H9 (cell line): ENCODE measurements around the gene PTPA. TPM values are rescaled to one million over a fixed set of nuclear protein-coding genes. Genes with fewer than 3 reads are reported as not detected.

Source experiments
- DNase-seq: peaks from one replicate; pipeline ENCODE4 v3.0.0-alpha.2; 2017
- H2AFZ ChIP-seq: one replicate; pipeline ENCODE4 v1.6.1; 2013; ENCODE audit warnings: mild to moderate bottlenecking, low read length, control low read depth, moderate library complexity
- H2AK5ac ChIP-seq: 2 replicates; pipeline ENCODE4 v1.6.1; 2013; ENCODE audit warnings: low read length, control low read depth, mixed read lengths; ENCODE audit not compliant: insufficient read length
- H2BK120ac ChIP-seq: one replicate; pipeline ENCODE4 v1.6.1; 2013; ENCODE audit warnings: low read depth, mild to moderate bottlenecking, low read length, control low read depth, inconsistent platforms; ENCODE audit not compliant: poor library complexity, severe bottlenecking
- H2BK12ac ChIP-seq: 2 replicates; pipeline ENCODE4 v1.6.1; 2013; ENCODE audit warnings: low read length, control low read depth, mixed read lengths, low read depth; ENCODE audit not compliant: insufficient read length
- H2BK15ac ChIP-seq: 2 replicates; pipeline ENCODE4 v1.6.1; 2013; ENCODE audit warnings: low read depth, low read length, control low read depth
- H2BK20ac ChIP-seq: one replicate; pipeline ENCODE4 v1.6.1; 2013; ENCODE audit warnings: low read depth, mild to moderate bottlenecking, low read length, control low read depth, inconsistent platforms; ENCODE audit not compliant: poor library complexity, severe bottlenecking
- H2BK5ac ChIP-seq: 2 replicates; pipeline ENCODE4 v1.6.1; 2013; ENCODE audit warnings: low read length, control low read depth, mixed read lengths; ENCODE audit not compliant: insufficient read length
- H3K14ac ChIP-seq: 2 replicates; pipeline ENCODE4 v1.6.1; 2013; ENCODE audit warnings: low read length, control low read depth; ENCODE audit not compliant: insufficient read depth
- H3K18ac ChIP-seq: 2 replicates; pipeline ENCODE4 v1.6.1; 2013; ENCODE audit warnings: low read depth, mild to moderate bottlenecking, mixed read lengths, low read length, control low read depth; ENCODE audit not compliant: insufficient read length
- H3K23ac ChIP-seq: 2 replicates; pipeline ENCODE4 v1.6.1; 2013; ENCODE audit warnings: low read length, control low read depth, mixed read lengths, low read depth; ENCODE audit not compliant: insufficient read length
- H3K23me2 ChIP-seq: 2 replicates; pipeline ENCODE4 v1.6.1; 2013; ENCODE audit warnings: low read depth, mild to moderate bottlenecking, mixed read lengths, low read length, control low read depth; ENCODE audit not compliant: insufficient read length, poor library complexity, severe bottlenecking
- H3K27ac ChIP-seq: 2 replicates; pipeline ENCODE4 v1.5.1; 2013; ENCODE audit warnings: low read length, control low read depth, mixed read lengths, low read depth; ENCODE audit not compliant: insufficient read length
- H3K27me3 ChIP-seq: 2 replicates; pipeline ENCODE4 v1.6.1; 2013; ENCODE audit warnings: low read length, control low read depth, inconsistent platforms; ENCODE audit not compliant: insufficient read depth
- H3K4ac ChIP-seq: 2 replicates; pipeline ENCODE4 v1.6.1; 2013; ENCODE audit warnings: low read depth, mild to moderate bottlenecking, control low read depth, inconsistent platforms, low read length, moderate library complexity
- H3K4me1 ChIP-seq: 2 replicates; pipeline ENCODE4 v1.6.1; 2013; ENCODE audit warnings: low read length, control low read depth, inconsistent platforms; ENCODE audit not compliant: insufficient read depth
- H3K4me2 ChIP-seq: 2 replicates; pipeline ENCODE4 v1.6.1; 2013; ENCODE audit warnings: low read length, control low read depth, mixed read lengths; ENCODE audit not compliant: insufficient read length, insufficient read depth
- H3K56ac ChIP-seq: 2 replicates; pipeline ENCODE4 v1.6.1; 2013; ENCODE audit warnings: low read depth, mild to moderate bottlenecking, mixed read lengths, low read length, control low read depth; ENCODE audit not compliant: insufficient read length
- H3K79me1 ChIP-seq: 2 replicates; pipeline ENCODE4 v1.6.1; 2013; ENCODE audit warnings: low read depth, mild to moderate bottlenecking, moderate library complexity, low read length, control low read depth, inconsistent platforms; ENCODE audit not compliant: insufficient read depth, poor library complexity, severe bottlenecking
- H3K79me2 ChIP-seq: 2 replicates; pipeline ENCODE4 v1.6.1; 2013; ENCODE audit warnings: low read length, control low read depth, inconsistent platforms; ENCODE audit not compliant: insufficient read depth
- H3K9ac ChIP-seq: 2 replicates; pipeline ENCODE4 v1.6.1; 2013; ENCODE audit warnings: low read length, control low read depth, mixed read lengths; ENCODE audit not compliant: insufficient read length; ENCODE audit errors: extremely low read depth
- H3K9me3 ChIP-seq: one replicate; pipeline ENCODE4 v1.6.1; 2013; ENCODE audit warnings: low read depth, low read length, inconsistent platforms; ENCODE audit not compliant: control insufficient read depth
- H3T11ph ChIP-seq: one replicate; pipeline ENCODE4 v1.6.1; 2013; ENCODE audit warnings: mild to moderate bottlenecking, low read length, control low read depth, inconsistent platforms
- H4K20me1 ChIP-seq: one replicate; pipeline ENCODE4 v1.6.1; 2013; ENCODE audit not compliant: control insufficient read depth, insufficient read length, insufficient read depth
- H4K5ac ChIP-seq: 2 replicates; pipeline ENCODE4 v1.6.1; 2013; ENCODE audit warnings: low read depth, mild to moderate bottlenecking, mixed read lengths, low read length, control low read depth; ENCODE audit not compliant: insufficient read length
- H4K8ac ChIP-seq: replicated peaks from 2 replicates; pipeline ENCODE4 v1.6.1; 2013; ENCODE audit warnings: low read length, control low read depth, mixed read lengths, low read depth; ENCODE audit not compliant: insufficient read length
- H4K91ac ChIP-seq: 2 replicates; pipeline ENCODE4 v1.6.1; 2013; ENCODE audit warnings: low read depth, mild to moderate bottlenecking, moderate library complexity, mixed read lengths, low read length, control low read depth; ENCODE audit not compliant: insufficient read length
- H3K27ac Mint-ChIP-seq, 3 experiments: 2 replicates in 2 of 3; 3 replicates in 1 of 3; pipeline ENCODE4 v1.8.0; 2020 to 2021; ENCODE audit warnings: mixed read lengths in 3 of 3, mild to moderate bottlenecking in 1 of 3, moderate library complexity in 1 of 3
- H3K27me3 Mint-ChIP-seq: 2 replicates; pipeline ENCODE4 v1.8.0; 2021; ENCODE audit warnings: low read depth, mild to moderate bottlenecking, moderate library complexity, mixed read lengths
- H3K36me3 Mint-ChIP-seq, 3 experiments: 2 replicates in 2 of 3; 3 replicates in 1 of 3; pipeline ENCODE4 v1.8.0; 2020 to 2021; ENCODE audit warnings: low read depth in 3 of 3, mixed read lengths in 3 of 3; ENCODE audit not compliant: insufficient read depth in 1 of 3
- H3K4me1 Mint-ChIP-seq, 2 experiments: 2 replicates each; pipeline ENCODE4 v1.8.0; 2020; ENCODE audit warnings: mixed read lengths in 2 of 2
- H3K4me3 Mint-ChIP-seq, 2 experiments: 2 replicates in 1 of 2; 3 replicates in 1 of 2; pipeline ENCODE4 v1.8.0; 2020 to 2021; ENCODE audit warnings: mild to moderate bottlenecking in 2 of 2, mixed read lengths in 2 of 2, moderate library complexity in 1 of 2
- H3K9me3 Mint-ChIP-seq, 2 experiments: 2 replicates in 1 of 2; 3 replicates in 1 of 2; pipeline ENCODE4 v1.8.0; 2020; ENCODE audit warnings: mild to moderate bottlenecking in 2 of 2, mixed read lengths in 2 of 2, moderate library complexity in 1 of 2
- WGBS: extraction: QIAGEN DNeasy Blood & Tissue Kit; methylation state at CpG from one replicate; pipeline ENCODE4 v1.1.7; 2013; ENCODE audit warnings: missing lambda C conversion rate, low lambda C conversion rate, mixed read lengths; ENCODE audit not compliant: insufficient read length; ENCODE audit errors: extremely low coverage; 5-methylcytosine and 5-hydroxymethylcytosine counted together
- total RNA-seq: library from RNA; stranded (reverse); gene quantifications from 2 replicates; pipeline ENCODE4 v1.2.1, GENCODE V29; 2021
- TF ChIP-seq, protein P1 (sequence below): fragments of 200-600 bp; sonication (generic); conservative IDR thresholded peaks from 3 replicates; pipeline ENCODE4 v1.8.0; 2021; ENCODE audit warnings: antibody characterized with exemption, mild to moderate bottlenecking

PTPA gene
- total RNA-seq, 1 experiment from 2014 or later, result 145 TPM

DNA sequence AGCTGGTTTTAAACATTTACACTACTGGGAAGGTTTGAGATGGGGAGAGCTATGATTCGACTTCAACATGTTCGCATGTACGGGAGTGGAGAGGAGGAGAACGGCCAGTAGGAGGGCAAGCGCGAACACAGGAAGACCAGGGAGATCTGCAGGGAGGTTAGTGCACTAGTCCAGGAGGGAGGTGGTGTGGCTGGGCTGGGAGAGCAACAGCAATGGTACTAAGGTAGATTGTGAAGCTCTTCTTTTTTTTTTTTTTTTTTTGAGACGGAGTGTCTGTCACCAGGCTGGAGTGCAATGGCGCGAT is 50.3 kb downstream of the PTPA start:
- H2AK5ac ChIP-seq, result no peak overlapping the region
- no peaks in the 10 kb centered on the region for H3K27me3 ChIP-seq
- Mint-ChIP-seq H3K27ac (no peak overlapping the region), H3K36me3 (peaks cover 0 to 7% (median 5%) of the 10 kb centered on the region in 3 experiments; a peak in 3 of 7 replicates), H3K9me3 (no peaks in the 10 kb centered on the region; a peak in 2 of 5 replicates), H3K4me1 (peaks cover 4 to 27% of the 10 kb centered on the region in 2 experiments), H3K27me3 (peaks cover 1% of the 10 kb centered on the region), H3K4me3 (no peak overlapping the region; a peak in 1 of 5 replicates)
- TF ChIP-seq, protein P1, sequence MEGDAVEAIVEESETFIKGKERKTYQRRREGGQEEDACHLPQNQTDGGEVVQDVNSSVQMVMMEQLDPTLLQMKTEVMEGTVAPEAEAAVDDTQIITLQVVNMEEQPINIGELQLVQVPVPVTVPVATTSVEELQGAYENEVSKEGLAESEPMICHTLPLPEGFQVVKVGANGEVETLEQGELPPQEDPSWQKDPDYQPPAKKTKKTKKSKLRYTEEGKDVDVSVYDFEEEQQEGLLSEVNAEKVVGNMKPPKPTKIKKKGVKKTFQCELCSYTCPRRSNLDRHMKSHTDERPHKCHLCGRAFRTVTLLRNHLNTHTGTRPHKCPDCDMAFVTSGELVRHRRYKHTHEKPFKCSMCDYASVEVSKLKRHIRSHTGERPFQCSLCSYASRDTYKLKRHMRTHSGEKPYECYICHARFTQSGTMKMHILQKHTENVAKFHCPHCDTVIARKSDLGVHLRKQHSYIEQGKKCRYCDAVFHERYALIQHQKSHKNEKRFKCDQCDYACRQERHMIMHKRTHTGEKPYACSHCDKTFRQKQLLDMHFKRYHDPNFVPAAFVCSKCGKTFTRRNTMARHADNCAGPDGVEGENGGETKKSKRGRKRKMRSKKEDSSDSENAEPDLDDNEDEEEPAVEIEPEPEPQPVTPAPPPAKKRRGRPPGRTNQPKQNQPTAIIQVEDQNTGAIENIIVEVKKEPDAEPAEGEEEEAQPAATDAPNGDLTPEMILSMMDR, result no peak
- H3K23me2 ChIP-seq, result no peaks in the 10 kb centered on the region
- no peak overlapping the region for H2AFZ ChIP-seq
- no peak overlapping the region for H3K9ac ChIP-seq
- H3K18ac ChIP-seq, result no peak overlapping the region
- no peak overlapping the region for H3K56ac ChIP-seq
- no peak overlapping the region for H3K14ac ChIP-seq
- H3K79me2 ChIP-seq, result no peaks in the 10 kb centered on the region
- WGBS, result no CpG with 5 or more reads among the region's 9 CpGs
- no peak overlapping the region for H3K27ac ChIP-seq
- H3K4me2 ChIP-seq, result no peak overlapping the region
- no peak overlapping the region for H3T11ph ChIP-seq
- no peaks in the 10 kb centered on the region for H3K79me1 ChIP-seq
- no peak overlapping the region for H4K5ac ChIP-seq
- H2BK120ac ChIP-seq, result no peak overlapping the region
- H2BK12ac ChIP-seq, result no peak overlapping the region
- no peak overlapping the region for H4K8ac ChIP-seq
- no peak for DNase-seq
- no peak overlapping the region for H2BK20ac ChIP-seq
- H4K20me1 ChIP-seq, result no peaks in the 10 kb centered on the region
- H3K23ac ChIP-seq, result no peak overlapping the region
- H3K9me3 ChIP-seq, result no peaks in the 10 kb centered on the region
- H3K4me1 ChIP-seq, result no peaks in the 10 kb centered on the region
- H4K91ac ChIP-seq, result no peak overlapping the region
- no peak overlapping the region for H2BK15ac ChIP-seq
- H2BK5ac ChIP-seq, result no peak overlapping the region
- no peak overlapping the region for H3K4ac ChIP-seq
